Measurements from ENCODE around the gene PLEKHG2.
"Not testable (repeated sequence)": the region's sequence is repeated elsewhere in the genome, so short reads cannot be mapped to it uniquely, and the experiment has no call there.

PLEKHG2 gene

GRCh38 chr19:39412100-39412866 lies at the start of gene PLEKHG2:
Gene PLEKHG2, plus strand, starts transcription at chr19:39412669. Its CDS starts 1,418 bp downstream, at chr19:39414087.
- DNase-seq (ENCODE audit: low read depth in 2 of 3, low spot score in 2 of 3): peak; percentile 89 to 100 (median 100)

DNA sequence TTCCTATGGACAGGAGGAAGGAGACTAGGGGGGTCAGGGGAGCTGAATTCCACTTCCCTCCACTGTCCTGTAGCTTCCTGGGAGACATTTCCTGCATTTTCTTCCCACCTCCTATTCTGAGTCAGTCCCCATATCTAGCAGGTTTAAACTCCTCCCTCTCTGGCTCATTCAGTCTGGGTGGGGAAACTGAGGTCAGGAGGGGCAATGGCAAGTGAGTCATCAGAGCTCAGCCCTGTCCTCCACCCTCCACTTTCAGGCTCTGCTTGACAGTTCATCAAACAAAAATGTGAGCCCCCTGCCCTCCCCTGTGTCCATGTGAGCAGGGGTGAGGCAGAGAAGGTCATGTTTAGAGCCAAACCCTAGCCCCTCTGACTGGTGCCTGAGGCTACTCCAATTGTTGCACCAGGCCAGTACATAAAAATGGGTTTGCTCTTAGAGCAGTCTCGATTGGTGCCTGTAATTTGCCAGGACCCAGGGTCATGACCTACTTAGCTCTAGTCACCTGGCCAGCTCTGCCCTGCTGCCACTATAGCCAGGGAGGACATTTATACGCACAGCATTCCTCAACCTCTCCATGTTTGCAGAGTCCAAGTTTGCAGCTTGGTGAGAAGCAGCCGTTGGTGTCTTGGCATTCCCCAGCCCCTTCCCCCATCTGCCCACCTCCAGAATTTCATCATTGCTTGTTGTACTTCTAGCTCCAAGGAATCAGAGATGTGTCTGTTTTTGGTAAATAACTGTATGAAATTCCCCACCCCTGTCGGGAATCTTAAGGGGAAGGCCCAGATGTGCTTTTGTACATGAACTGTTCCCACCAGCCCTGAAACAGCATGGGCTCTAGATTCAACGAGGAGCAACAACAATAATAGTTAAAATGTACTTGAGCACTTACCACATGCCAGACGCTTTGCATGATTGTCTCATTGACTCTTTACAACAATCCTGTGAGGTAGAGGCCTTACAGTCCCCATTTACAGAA lies 49.5 kb upstream of the PLEKHG2 start:
- DNase-seq (ENCODE audit: low read depth in 2 of 3, low spot score in 2 of 3): no peak

GRCh38 chr19:39363901-39364457 lies 48.5 kb upstream of the PLEKHG2 start:
- DNase-seq (ENCODE audit: low read depth in 2 of 3, low spot score in 2 of 3): no peak

GRCh38 chr19:39365531-39365930 lies 46.9 kb upstream of the PLEKHG2 start:
- DNase-seq (ENCODE audit: low read depth in 2 of 3, low spot score in 2 of 3): no peak

DNA sequence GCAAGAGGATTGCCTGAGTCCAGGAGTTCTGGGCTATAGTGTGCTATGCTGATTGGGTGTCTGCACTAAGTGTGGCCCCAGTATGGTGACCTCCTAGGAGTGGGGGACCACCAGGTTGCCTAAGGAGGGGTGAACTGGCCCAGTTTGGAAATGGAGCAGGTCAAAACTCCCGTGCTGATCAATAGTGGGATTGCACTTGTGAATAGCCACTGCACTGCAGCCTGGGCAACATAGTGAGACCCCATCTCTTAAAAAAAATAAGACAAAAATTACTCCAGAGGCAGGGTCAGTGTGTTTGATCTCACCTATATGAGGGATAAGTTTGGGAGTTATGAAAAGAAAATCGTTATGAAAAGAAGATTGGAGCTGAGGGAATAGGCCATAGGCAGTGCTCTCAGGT lies 43.3 kb upstream of the PLEKHG2 start:
- no peak for DNase-seq (ENCODE audit: low read depth in 2 of 3, low spot score in 2 of 3)

DNA sequence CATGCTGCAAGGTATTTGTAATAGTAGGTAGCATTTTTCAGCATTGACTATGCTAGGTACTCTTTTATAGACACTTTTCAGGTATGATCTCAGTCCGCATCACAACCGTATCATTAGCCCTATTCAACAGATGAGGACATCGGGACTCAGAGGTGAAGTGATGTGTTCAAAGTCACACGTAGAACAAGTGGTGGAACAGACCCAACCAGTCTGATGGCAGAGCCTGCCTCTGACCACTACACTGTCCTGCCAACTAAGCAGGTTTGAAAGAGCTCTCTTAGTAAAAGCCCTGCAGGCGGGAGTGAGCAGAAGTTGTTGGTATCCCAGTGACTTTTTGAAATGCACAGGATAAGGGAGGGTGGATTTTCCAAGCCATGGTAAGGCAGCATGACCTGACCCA lies 41.7 kb upstream of the PLEKHG2 start:
- DNase-seq (ENCODE audit: low read depth in 2 of 3, low spot score in 2 of 3): no peak

DNA sequence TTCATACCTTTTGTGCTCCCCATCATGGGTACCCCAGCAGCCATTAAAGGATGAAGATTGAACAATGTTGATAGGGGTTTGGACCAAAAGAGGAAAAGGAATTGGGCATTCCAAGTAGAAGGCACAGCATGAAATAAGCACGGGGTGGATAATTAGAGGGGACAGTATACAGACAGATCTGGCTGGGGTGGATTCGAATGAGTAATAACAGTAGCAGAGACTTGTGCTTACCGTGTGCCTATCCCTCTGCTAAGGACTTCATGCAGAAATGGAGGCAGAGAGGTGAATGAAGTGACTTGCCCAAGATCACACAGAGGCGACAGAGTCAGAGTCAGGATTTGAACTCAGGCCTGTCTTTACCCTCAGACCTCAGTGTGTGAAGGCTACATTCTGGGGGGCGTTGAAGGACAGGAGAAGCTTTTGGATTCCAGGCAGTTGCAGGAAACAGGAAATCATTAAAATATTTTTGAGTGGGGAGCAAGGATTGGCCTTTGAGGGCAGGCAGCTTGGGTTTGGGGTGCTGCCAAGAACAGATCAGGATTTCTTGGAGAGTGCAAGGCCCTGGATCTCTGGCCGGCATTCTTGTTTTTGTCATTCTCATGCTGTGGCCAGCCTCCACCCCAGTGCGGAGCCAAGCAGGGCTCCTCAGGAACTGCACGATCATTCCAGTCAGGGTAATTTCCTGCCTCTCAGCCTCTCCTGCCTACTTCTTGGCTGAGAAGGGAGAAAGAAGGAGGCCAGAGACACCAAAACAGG lies 40.2 kb upstream of the PLEKHG2 start:
- no peak for DNase-seq (ENCODE audit: low read depth in 2 of 3, low spot score in 2 of 3)

GRCh38 chr19:39372941-39373340 lies 39.5 kb upstream of the PLEKHG2 start:
- DNase-seq (ENCODE audit: low read depth in 2 of 3, low spot score in 2 of 3): no peak

DNA sequence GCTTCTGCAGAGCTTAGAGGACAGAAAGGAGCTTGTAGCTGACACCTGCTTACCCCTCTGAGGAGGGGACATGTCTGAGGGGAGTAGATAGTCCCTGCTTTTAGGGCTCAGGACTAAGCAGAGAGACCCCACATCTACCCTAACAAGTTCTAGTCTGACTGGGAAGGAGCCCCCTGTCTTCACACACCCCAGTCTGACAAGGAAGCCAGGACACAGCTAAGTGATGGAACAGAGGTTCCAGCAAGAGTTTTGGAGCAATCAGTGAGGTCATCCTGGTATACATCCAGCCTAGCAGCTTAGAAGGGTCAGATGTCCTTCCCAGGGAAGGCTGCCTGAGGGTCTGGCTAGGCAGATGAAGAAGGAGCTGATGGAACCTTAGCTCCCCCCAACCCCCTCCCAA lies 36.5 kb upstream of the PLEKHG2 start:
- DNase-seq (ENCODE audit: low read depth in 2 of 3, low spot score in 2 of 3): no peak

- no peak for DNase-seq (ENCODE audit: low read depth in 2 of 3, low spot score in 2 of 3)
Observed at GRCh38 chr19:39377373-39378362, 34.8 kb upstream of the PLEKHG2 start.

GRCh38 chr19:39379366-39379765 lies 33.1 kb upstream of the PLEKHG2 start:
- DNase-seq (ENCODE audit: low read depth in 2 of 3, low spot score in 2 of 3): not testable (repeated sequence)

DNA sequence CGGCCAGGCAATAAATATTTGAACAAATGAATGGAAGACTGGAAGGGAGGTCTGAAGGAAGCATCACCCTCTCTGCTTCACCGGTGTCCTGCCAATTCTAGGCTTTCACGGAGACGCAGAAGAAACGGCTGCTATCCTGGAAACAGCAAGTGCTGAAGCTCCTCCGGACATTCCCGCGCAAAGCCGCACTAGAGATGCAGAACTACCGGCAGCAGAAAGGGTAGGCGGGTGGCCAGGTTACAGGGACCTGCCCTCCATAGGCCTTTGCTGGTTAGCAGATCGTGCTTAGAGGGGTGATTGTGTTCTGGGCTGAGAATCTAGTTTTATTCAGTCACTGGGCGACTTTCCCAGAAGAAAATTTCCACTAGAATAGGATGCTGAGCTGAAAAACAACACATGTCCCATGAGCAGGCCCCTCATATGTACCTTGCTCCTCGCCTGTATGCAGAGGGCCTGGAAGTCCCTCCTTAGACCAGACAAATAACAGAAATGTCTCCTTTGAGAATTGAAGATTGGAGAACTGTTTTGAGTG lies 32.5 kb upstream of the PLEKHG2 start:
- DNase-seq (ENCODE audit: low read depth in 2 of 3, low spot score in 2 of 3): no peak

DNA sequence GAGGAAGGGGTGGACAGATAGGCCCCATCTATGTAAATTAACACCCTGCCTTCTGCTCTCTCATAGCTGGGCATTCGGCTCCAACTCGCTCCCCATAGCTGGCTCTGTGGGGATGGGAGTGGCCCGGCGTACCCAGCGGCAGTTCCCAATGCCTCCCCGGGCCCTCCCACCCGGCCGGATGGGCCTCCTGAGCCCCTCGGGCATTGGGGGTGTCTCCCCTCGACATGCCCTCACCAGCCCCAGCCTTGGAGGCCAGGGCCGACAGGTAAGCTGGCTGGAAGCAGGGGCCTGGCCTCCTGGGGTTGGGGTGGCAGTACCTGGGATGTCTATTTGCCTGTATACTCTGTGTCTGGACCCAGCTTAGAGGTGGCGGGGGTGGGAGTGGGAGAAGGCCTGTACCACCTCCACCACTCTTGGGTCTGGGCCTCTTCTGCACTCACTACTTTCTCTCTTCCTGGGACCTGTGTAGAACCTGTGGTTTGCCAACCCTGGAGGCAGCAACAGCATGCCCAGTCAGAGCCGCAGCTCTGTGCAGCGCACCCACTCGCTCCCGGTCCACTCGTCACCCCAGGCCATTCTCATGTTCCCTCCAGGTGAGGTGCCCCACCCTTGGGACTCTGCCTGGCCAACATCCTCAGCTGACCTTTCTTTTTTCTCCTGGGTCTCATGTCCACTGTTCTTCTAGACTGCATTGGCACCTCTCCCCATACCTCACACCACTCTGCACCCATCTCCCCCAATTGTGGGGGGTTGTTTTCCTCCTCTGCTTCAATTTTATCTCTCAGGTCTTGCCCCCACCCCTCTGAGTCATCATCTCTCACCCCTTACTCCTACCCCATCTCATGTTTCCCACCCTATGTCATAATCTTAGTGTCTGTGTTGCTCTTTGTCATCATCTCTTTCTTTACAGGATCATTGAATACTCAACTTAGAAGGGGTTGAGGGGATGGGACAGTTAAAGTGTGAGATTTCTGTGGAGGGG lies 31.7 kb upstream of the PLEKHG2 start:
- no peak for DNase-seq (ENCODE audit: low read depth in 2 of 3, low spot score in 2 of 3)

DNA sequence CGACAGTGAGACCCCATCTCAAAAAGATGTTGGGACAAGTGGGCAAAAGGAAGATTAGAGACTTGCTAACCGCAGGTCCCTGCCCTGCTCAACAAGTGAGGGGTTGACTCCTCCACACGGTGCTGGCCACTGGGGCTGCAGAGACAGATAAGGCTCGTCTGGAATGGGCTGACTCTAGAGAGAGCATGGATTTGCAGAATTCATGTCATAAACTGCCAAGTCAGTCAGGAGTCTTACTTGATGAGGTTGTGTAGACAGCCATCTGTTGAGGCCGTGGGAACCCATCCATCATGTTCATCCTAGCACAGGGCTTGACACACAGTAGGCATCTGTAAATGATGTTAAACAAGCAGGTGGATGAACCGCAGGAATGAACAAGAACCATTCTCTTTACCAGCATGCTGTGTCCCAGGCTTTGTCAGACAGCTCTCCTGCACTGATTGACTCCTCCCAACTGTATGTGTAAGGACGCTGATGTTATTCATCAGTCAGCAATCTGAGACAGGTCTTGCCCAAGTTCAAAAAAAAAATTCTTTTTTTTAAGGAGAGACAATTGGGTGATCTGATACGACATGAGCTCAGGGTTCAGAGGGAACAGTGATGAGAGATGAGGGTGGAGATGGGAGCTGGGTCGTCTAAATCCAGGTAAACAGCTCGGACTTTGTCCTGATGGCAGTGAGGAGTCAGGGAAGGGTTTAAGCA lies 30.4 kb upstream of the PLEKHG2 start:
- DNase-seq (ENCODE audit: low read depth in 2 of 3, low spot score in 2 of 3): no peak

- no peak for DNase-seq (ENCODE audit: low read depth in 2 of 3, low spot score in 2 of 3)
Observed at GRCh38 chr19:39382991-39383828, 29.3 kb upstream of the PLEKHG2 start.

GRCh38 chr19:39384839-39385568 lies 27.5 kb upstream of the PLEKHG2 start:
- DNase-seq (ENCODE audit: low read depth in 2 of 3, low spot score in 2 of 3): no peak

All from activated CD8-positive, alpha-beta memory T cell treated with anti-CD3 and anti-CD28 coated beads for 48 hours (primary cell).